Measurements from ENCODE around the gene KATNAL2.

The KATNAL2 gene, protein sequence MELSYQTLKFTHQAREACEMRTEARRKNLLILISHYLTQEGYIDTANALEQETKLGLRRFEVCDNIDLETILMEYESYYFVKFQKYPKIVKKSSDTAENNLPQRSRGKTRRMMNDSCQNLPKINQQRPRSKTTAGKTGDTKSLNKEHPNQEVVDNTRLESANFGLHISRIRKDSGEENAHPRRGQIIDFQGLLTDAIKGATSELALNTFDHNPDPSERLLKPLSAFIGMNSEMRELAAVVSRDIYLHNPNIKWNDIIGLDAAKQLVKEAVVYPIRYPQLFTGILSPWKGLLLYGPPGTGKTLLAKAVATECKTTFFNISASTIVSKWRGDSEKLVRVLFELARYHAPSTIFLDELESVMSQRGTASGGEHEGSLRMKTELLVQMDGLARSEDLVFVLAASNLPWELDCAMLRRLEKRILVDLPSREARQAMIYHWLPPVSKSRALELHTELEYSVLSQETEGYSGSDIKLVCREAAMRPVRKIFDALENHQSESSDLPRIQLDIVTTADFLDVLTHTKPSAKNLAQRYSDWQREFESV

DNA sequence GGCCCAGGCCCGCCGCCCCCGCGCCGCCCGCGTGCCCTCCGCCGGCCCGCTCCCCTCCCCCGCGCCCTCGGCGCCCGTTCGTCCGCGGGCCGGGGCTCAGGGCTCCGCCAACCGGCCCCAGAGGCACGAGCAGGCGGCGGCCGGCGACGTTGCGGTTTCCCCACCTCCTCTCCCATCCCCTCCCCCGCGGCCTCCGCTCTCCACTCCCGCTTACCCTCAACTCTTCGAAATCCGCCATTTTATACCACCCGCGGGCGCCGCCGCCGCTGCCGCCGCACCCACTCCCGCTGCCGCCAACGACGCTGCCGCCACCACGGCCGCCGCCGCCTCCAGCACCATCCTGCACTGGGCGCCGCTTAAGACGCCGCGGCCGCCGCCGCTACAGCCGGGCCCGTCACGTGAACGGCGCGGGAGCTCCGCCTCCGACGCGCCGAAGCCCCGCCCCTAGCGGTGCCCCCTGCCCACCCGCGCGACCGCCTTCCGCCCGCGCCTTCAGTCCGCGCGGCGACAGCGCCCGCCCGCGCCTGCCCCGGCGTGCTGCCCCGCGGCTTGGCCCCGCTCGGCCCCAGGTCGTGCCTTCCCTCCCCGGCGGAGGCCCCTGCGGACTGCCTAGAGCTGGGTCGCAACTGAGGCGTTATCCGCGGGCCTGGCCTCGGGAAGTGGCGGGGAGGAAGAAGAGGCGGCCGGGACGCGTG, at the start of gene KATNAL2, which contains the start of gene PIAS2:
Gene KATNAL2, plus strand, starts transcription at position 495 of the 695 bp plus-strand sequence. CDS start 29,271 bp downstream, outside the sequence.
Gene PIAS2, minus strand, starts transcription at position 400 of the 695 bp plus-strand sequence. Its CDS starts 162 bp downstream, at position 238.
- peak; percentile 49 to 57 for DNase-seq (ENCODE audit: extremely low read depth in 1 of 2, low read depth in 1 of 2)

- DNase-seq (ENCODE audit: extremely low read depth in 1 of 2, low read depth in 1 of 2) = no peak
Observed at GRCh38 chr18:46868169-46868921, 49.1 kb upstream of the KATNAL2 start.

GRCh38 chr18:46877329-46877987, 39.9 kb upstream of the KATNAL2 start:
- DNase-seq (ENCODE audit: extremely low read depth in 1 of 2, low read depth in 1 of 2) = no peak

- no peak for DNase-seq (ENCODE audit: extremely low read depth in 1 of 2, low read depth in 1 of 2)
Observed at GRCh38 chr18:46883180-46883579, 34.2 kb upstream of the KATNAL2 start.

- no peak for DNase-seq (ENCODE audit: extremely low read depth in 1 of 2, low read depth in 1 of 2)
Observed at GRCh38 chr18:46886893-46887292, 30.5 kb upstream of the KATNAL2 start.

DNA sequence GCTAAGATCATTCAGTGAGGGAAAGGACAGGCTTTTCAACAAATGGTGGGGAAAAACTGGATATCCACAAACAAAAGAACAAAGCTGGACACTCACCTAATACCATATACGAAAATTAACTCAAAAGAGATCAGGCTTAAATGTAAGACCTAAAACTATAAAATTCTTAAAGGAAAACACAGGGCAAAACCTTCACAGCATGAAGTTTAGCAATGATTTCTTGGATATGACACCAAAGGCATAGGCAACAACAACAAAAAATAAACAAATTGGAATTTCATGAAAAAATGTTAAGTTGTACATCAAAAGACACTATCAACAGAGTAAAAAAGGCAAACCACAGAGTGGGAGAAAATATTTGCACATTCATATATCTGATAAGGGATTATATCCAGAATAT, 28.4 kb upstream of the KATNAL2 start:
- no peak for DNase-seq (ENCODE audit: extremely low read depth in 1 of 2, low read depth in 1 of 2)

- DNase-seq (ENCODE audit: extremely low read depth in 1 of 2, low read depth in 1 of 2) = peak in 1 of 2 donors; percentile 3
Observed at GRCh38 chr18:46891742-46892214, 25.6 kb upstream of the KATNAL2 start.

- no peak for DNase-seq (ENCODE audit: extremely low read depth in 1 of 2, low read depth in 1 of 2)
Observed at GRCh38 chr18:46892842-46893241, 24.6 kb upstream of the KATNAL2 start.

GRCh38 chr18:46893360-46893759, 24.0 kb upstream of the KATNAL2 start:
- DNase-seq (ENCODE audit: extremely low read depth in 1 of 2, low read depth in 1 of 2) = no peak

- DNase-seq (ENCODE audit: extremely low read depth in 1 of 2, low read depth in 1 of 2) = peak in 1 of 2 donors; percentile 11
Observed at GRCh38 chr18:46894124-46894523, 23.3 kb upstream of the KATNAL2 start.

- no peak for DNase-seq (ENCODE audit: extremely low read depth in 1 of 2, low read depth in 1 of 2)
Observed at GRCh38 chr18:46899274-46899948, 18.0 kb upstream of the KATNAL2 start.

GRCh38 chr18:46903406-46903805, 14.0 kb upstream of the KATNAL2 start:
- no peak for DNase-seq (ENCODE audit: extremely low read depth in 1 of 2, low read depth in 1 of 2)

DNA sequence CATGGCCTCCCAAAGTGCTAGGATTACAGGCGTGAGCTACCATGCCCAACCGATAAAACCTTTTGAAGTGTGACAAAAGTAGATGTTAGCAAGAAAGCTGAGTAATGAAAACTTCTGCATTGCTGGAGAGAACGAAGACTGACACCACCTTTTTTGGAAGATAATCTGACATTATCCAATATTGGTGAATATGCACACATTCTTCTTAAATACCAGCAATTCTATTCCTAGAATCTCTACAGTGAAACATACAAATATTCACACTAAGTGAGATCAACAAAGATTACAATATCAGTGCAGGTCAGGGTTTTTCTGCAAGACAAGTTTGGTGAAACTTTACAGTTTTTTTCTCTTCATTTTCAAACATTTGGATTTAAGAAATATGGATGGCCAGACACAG, 7.9 kb upstream of the KATNAL2 start:
- no peak for DNase-seq (ENCODE audit: extremely low read depth in 1 of 2, low read depth in 1 of 2)

DNA sequence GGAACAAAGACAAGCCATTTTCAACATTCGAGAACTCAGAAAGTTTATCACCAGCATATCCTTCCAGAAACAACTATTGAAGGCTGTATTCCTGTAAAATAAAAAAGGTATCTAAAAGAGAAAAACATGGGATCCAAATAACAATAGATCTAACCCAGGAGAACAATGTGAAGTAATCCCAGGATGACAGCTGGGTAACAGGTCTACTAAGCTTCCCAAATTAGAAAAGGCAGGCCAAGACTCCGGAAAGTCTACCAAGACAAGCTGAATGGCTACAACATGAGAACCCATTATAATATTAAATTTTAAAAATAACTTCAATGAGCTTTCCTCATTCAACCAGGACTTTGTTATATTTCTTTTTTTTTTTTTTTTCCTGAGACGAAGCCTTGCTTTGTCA, 6.5 kb upstream of the KATNAL2 start:
- no peak for DNase-seq (ENCODE audit: extremely low read depth in 1 of 2, low read depth in 1 of 2)

DNA sequence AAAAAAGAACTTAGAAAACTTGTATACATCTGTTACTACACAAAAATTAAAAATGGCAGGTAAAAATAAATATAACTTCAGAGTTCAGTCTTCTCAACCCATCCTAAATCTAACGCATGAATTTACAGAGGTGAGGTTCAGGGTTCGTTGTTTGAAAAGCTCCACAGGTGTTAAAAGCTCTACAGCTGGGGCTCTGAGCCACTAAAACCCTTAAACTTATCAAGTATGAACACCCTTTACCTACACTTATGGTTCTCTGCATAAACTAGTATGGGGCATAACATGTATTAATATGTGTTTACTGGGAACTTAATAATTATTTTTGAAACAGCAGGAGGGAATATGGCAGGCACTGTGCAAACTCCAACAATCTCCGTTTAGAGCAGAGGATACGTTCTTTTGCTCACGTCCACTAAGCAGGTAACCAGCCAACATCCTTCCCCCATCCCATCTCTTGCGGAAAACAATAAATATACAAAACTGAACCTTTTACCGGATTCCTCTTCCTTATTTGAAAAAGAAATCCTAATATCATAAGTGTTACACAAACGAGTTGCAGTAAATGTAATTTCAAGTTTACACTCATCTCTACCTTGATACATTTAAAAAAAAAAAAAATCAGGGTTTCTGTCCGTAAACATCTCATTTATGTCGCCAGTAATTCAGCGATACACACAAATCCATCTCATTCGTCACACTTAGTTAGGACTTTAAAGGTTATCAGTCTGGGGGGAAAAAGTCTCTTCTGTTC, 1.4 kb upstream of the KATNAL2 start:
- DNase-seq (ENCODE audit: extremely low read depth in 1 of 2, low read depth in 1 of 2) = no peak

- peak in 1 of 2 donors; percentile 3 for DNase-seq (ENCODE audit: extremely low read depth in 1 of 2, low read depth in 1 of 2)
Observed at GRCh38 chr18:46916551-46917107, 773 bp upstream of the KATNAL2 start.

- peak in 1 of 2 donors; percentile 1 for DNase-seq (ENCODE audit: extremely low read depth in 1 of 2, low read depth in 1 of 2)
Observed at GRCh38 chr18:46917803-46918600, 600 bp downstream of the KATNAL2 start.

GRCh38 chr18:46920067-46920466, 2.7 kb downstream of the KATNAL2 start:
- DNase-seq (ENCODE audit: extremely low read depth in 1 of 2, low read depth in 1 of 2) = no peak

Measured in stimulated activated CD8-positive, alpha-beta memory T cell treated with anti-CD3 and anti-CD28 coated beads, Interleukin-7, amount 100 ng/mL, for 48 hours (primary cell).